Osteocyte (in vitro differentiated cells): ENCODE results near the gene SSH3. TPM values are rescaled to one million over a fixed set of nuclear protein-coding genes. Genes with fewer than 3 reads are reported as not detected.
A peak's percentile ranks its signal among the peaks of the same experiment; 100 is the strongest.

Experiments
- DNase-seq: peaks from one replicate; pipeline ENCODE4 v3.0.0; 2021; ENCODE audit warnings: mixed read lengths; ENCODE audit not compliant: unreplicated experiment; ENCODE audit errors: extremely low spot score
- H3K27ac Mint-ChIP-seq: one replicate; pipeline ENCODE4 v1.8.0; 2021; ENCODE audit warnings: mild to moderate bottlenecking, mixed read lengths; ENCODE audit not compliant: unreplicated experiment
- H3K27me3 Mint-ChIP-seq: one replicate; pipeline ENCODE4 v1.8.0; 2021; ENCODE audit warnings: mixed read lengths; ENCODE audit not compliant: unreplicated experiment
- H3K36me3 Mint-ChIP-seq: one replicate; pipeline ENCODE4 v1.8.0; 2021; ENCODE audit warnings: mixed read lengths; ENCODE audit not compliant: unreplicated experiment
- H3K4me1 Mint-ChIP-seq: one replicate; pipeline ENCODE4 v1.8.0; 2021; ENCODE audit warnings: mixed read lengths; ENCODE audit not compliant: unreplicated experiment
- H3K4me3 Mint-ChIP-seq: one replicate; pipeline ENCODE4 v1.8.0; 2021; ENCODE audit warnings: mild to moderate bottlenecking, moderate library complexity, mixed read lengths; ENCODE audit not compliant: unreplicated experiment
- H3K9me3 Mint-ChIP-seq: one replicate; pipeline ENCODE4 v1.8.0; 2021; ENCODE audit warnings: mixed read lengths; ENCODE audit not compliant: unreplicated experiment
- total RNA-seq: library from RNA; stranded (reverse); gene quantifications from 2 replicates; pipeline ENCODE4 v1.2.1, GENCODE V29; 2021
- TF ChIP-seq, protein P1 (sequence below): fragments of 200-600 bp; sonication (generic); IDR thresholded peaks from 2 replicates; pipeline ENCODE4 v1.5.0; 2021; ENCODE audit warnings: antibody characterized with exemption, mild to moderate bottlenecking, moderate library complexity

SSH3 gene
- total RNA-seq, 1 donor from 2014 or later = 28.6 TPM

DNA sequence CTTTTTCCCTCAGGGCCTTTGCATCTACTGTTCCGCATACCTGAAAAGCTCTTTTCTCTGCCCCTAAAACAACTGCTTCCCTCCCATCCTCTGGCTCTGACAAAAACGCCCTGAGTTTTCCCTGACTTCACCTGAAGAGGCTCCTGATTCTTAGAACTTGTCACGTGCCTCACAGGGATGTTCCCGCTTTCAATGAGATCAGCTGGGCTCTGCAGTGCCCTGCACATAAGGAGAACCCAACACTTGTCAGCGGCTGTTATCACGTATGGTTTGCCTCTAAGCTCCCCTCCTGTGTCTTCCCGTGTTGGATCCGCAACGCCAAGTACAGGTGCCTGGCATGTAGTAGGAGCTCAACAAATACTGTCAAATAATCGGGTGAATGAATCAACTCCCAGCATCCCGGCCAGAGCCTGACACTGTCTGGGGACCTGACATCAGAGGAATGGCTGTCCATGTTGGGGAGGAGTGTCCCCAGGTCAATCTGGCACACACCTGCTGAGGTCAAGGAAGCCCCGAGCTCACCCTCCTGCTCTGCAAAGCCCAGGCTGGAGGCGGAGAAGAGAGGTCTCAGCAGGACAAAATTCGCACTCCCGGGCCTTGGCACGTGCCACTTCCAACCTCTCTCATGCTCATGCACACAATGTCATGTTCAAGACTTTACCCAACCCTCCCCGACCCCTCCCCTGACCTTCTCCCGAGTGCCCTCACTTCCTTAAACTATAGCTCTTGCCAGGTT is 41.2 kb upstream of the SSH3 start:
- peaks cover 21% of the 10 kb centered on the region for H3K4me1 Mint-ChIP-seq
- no peaks in the 10 kb centered on the region for H3K9me3 Mint-ChIP-seq
- TF ChIP-seq, protein P1, sequence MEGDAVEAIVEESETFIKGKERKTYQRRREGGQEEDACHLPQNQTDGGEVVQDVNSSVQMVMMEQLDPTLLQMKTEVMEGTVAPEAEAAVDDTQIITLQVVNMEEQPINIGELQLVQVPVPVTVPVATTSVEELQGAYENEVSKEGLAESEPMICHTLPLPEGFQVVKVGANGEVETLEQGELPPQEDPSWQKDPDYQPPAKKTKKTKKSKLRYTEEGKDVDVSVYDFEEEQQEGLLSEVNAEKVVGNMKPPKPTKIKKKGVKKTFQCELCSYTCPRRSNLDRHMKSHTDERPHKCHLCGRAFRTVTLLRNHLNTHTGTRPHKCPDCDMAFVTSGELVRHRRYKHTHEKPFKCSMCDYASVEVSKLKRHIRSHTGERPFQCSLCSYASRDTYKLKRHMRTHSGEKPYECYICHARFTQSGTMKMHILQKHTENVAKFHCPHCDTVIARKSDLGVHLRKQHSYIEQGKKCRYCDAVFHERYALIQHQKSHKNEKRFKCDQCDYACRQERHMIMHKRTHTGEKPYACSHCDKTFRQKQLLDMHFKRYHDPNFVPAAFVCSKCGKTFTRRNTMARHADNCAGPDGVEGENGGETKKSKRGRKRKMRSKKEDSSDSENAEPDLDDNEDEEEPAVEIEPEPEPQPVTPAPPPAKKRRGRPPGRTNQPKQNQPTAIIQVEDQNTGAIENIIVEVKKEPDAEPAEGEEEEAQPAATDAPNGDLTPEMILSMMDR = no peak
- peak overlapping the region; percentile 67 for H3K27ac Mint-ChIP-seq
- no peaks in the 10 kb centered on the region for H3K27me3 Mint-ChIP-seq
- peaks cover 2% of the 10 kb centered on the region for H3K36me3 Mint-ChIP-seq
- H3K4me3 Mint-ChIP-seq = peak overlapping the region; percentile 67
- no peak for DNase-seq

GRCh38 chr11:67262731-67263675 is 40.3 kb upstream of the SSH3 start:
- TF ChIP-seq, protein P1 = peak; percentile 91
- H3K27ac Mint-ChIP-seq = peak overlapping the region; percentile 67
- H3K9me3 Mint-ChIP-seq = no peaks in the 10 kb centered on the region
- no peaks in the 10 kb centered on the region for H3K36me3 Mint-ChIP-seq
- DNase-seq = peak; percentile 94
- no peaks in the 10 kb centered on the region for H3K27me3 Mint-ChIP-seq
- H3K4me3 Mint-ChIP-seq = peak overlapping the region; percentile 67
- H3K4me1 Mint-ChIP-seq = peaks cover 30% of the 10 kb centered on the region

DNA sequence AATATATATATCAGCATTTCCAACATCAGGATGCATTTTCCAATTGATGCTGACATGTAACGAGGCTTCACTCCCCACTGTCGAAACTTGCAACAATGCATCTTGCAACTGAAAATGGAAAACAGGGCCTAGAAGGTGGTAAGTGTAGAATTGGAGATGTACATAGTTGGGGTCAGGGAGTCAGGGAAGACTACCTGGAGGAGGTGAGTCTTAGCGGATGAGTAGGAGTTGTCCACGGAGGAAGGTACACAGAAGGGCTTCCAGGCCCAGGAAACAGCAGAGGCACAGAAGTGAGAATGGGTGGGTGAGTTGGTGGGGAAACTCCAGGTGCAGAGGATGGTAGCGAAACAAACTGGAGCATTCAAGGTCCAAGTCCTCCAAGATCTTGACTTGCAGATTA is 39.1 kb upstream of the SSH3 start:
- Mint-ChIP-seq H3K27me3 (no peaks in the 10 kb centered on the region), H3K4me3 (no peak overlapping the region), H3K27ac (no peak overlapping the region), H3K4me1 (peaks cover 38% of the 10 kb centered on the region), H3K36me3 (no peaks in the 10 kb centered on the region), H3K9me3 (no peaks in the 10 kb centered on the region)
- TF ChIP-seq, protein P1 = no peak
- DNase-seq = no peak

DNA sequence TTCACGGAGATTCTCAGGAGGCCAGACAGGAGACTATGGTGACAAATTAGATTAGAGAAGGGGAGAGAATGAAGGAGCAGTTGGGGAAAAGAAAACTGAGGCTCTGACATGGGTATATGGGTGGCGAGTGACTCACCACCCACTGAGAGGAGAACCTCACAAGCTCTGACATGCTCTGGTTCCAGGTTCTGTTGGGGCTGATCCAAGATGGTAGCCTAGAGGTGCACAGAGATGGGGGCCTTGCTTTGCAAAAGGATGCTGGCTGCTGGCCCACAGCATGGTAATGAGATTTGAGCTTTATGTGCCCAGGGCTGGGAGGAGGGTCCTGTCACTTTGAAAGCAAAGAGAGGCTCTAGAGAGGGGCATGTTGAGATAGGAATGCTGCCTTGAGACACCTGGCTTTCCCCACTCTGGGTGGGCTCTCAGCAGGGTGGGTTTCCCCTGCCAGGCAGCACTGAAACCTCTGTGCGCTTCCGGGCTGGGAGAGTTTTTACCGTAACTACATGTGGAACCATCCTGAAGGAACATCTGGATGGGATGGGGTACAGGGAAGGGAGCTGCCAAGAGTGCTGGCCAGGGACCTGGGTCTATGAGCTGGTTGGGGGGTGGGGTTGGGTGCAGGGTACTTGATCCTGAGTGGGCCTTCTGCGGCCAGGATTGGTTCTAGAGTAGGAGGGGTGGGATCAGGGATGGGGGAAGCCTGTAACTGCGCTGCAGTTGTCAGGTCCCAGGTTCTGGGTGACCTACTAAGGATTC is 38.3 kb upstream of the SSH3 start:
- Mint-ChIP-seq H3K4me1 (peaks cover 45% of the 10 kb centered on the region), H3K4me3 (peak overlapping the region; percentile 60), H3K27me3 (no peaks in the 10 kb centered on the region), H3K27ac (peak overlapping the region; percentile 48), H3K9me3 (no peaks in the 10 kb centered on the region), H3K36me3 (no peaks in the 10 kb centered on the region)
- DNase-seq = no peak
- TF ChIP-seq, protein P1 = no peak
